IMR-90 (cell line): ENCODE data around the gene C19orf53. TPM values are rescaled to one million over a fixed set of nuclear protein-coding genes. Genes with fewer than 3 reads are reported as not detected.

Experiments
- ATAC-seq: fragments of 200-7000 bp; cut with Tn5 transposase; 2 replicates; pipeline ENCODE4 v1.9.1; 2020; ENCODE audit warnings: low read depth, mild to moderate bottlenecking, moderate library complexity
- BruUV-seq: library from RNA; stranded (reverse); fragments of 400-500 nt; replicated peaks from 2 replicates; lab custom pipeline; 2021; lab: Mats Ljungman, UMichigan
- CTCF ChIA-PET: fragments of 300-600 bp; formaldehyde crosslinking; extraction: SDS; loops from one replicate; lab custom pipeline; 2021; ENCODE audit warnings: antibody characterized with exemption; lab: Yijun Ruan, JAX
- POLR2A ChIA-PET: fragments of 300-600 bp; sonication (Branson Sonifier 250); formaldehyde crosslinking; loops from one replicate; lab custom pipeline; 2022; ENCODE audit warnings: antibody characterized with exemption; ENCODE audit not compliant: unreplicated experiment; lab: Charles Lee
- DNase-seq: peaks from one replicate; pipeline ENCODE4 v3.0.0; 2013
- H2AFZ ChIP-seq: replicated peaks from 2 replicates; pipeline ENCODE3; 2013; ENCODE audit warnings: low read length, mild to moderate bottlenecking; ENCODE audit not compliant: poor library complexity
- H2AK5ac ChIP-seq: 2 replicates; pipeline ENCODE4 v1.6.1; 2013; ENCODE audit warnings: low read depth, low read length, inconsistent platforms
- H2AK9ac ChIP-seq: replicated peaks from 2 replicates; pipeline ENCODE3; 2013; ENCODE audit warnings: mild to moderate bottlenecking, low read depth, low read length, moderate library complexity; ENCODE audit not compliant: poor library complexity
- H2BK120ac ChIP-seq: 2 replicates; pipeline ENCODE4 v1.6.1; 2013; ENCODE audit warnings: low read depth, low read length, inconsistent platforms
- H2BK15ac ChIP-seq: 3 replicates; pipeline ENCODE4 v1.6.1; 2013; ENCODE audit warnings: low read depth, low read length, inconsistent platforms
- H2BK20ac ChIP-seq: 2 replicates; pipeline ENCODE4 v1.6.1; 2013; ENCODE audit warnings: low read depth, mild to moderate bottlenecking, inconsistent platforms, low read length, moderate library complexity
- H2BK5ac ChIP-seq: 2 replicates; pipeline ENCODE4 v1.6.1; 2013; ENCODE audit warnings: mild to moderate bottlenecking, low read depth, low read length, inconsistent platforms; ENCODE audit not compliant: poor library complexity, severe bottlenecking
- H3K14ac ChIP-seq: replicated peaks from 2 replicates; pipeline ENCODE4 v1.6.1; 2013; ENCODE audit warnings: low read depth, low read length, inconsistent platforms
- H3K18ac ChIP-seq: 2 replicates; pipeline ENCODE4 v1.6.1; 2013; ENCODE audit warnings: low read depth, low read length, control low read depth
- H3K23ac ChIP-seq: 2 replicates; pipeline ENCODE4 v1.6.1; 2013; ENCODE audit warnings: low read depth, low read length, inconsistent platforms
- H3K27ac ChIP-seq: 2 replicates; pipeline ENCODE4 v1.5.1; 2013; ENCODE audit warnings: mild to moderate bottlenecking, control low read depth, low read length; ENCODE audit not compliant: insufficient read depth
- H3K27me3 ChIP-seq: 2 replicates; pipeline ENCODE4 v1.6.1; 2013; ENCODE audit warnings: low read length; ENCODE audit not compliant: control insufficient read depth, insufficient read depth
- H3K36me3 ChIP-seq: 2 replicates; pipeline ENCODE4 v1.6.1; 2013; ENCODE audit warnings: low read length, mixed read lengths; ENCODE audit not compliant: control insufficient read depth, insufficient read depth
- H3K4ac ChIP-seq: 2 replicates; pipeline ENCODE4 v1.6.1; 2013; ENCODE audit warnings: low read depth, low read length, inconsistent platforms
- H3K4me1 ChIP-seq: 2 replicates; pipeline ENCODE4 v1.6.1; 2013; ENCODE audit warnings: low read length, mixed read lengths; ENCODE audit not compliant: control insufficient read depth, insufficient read depth
- H3K4me2 ChIP-seq: 2 replicates; pipeline ENCODE4 v1.6.1; 2013; ENCODE audit warnings: low read depth, mild to moderate bottlenecking, control low read depth, low read length, moderate library complexity
- H3K4me3 ChIP-seq: 2 replicates; pipeline ENCODE4 v1.5.1; 2013; ENCODE audit warnings: low read depth, mild to moderate bottlenecking, control low read depth, low read length, moderate library complexity; ENCODE audit not compliant: insufficient read depth
- H3K56ac ChIP-seq: 2 replicates; pipeline ENCODE4 v1.6.1; 2013; ENCODE audit warnings: low read length, inconsistent platforms; ENCODE audit not compliant: insufficient read depth; ENCODE audit errors: extremely low read depth
- H3K79me1 ChIP-seq, 2 experiments: 2 replicates each; pipeline ENCODE4 v1.6.1; 2013; ENCODE audit warnings: low read length in 2 of 2, inconsistent platforms in 1 of 2, low read depth in 1 of 2
- H3K9ac ChIP-seq: 2 replicates; pipeline ENCODE4 v1.6.1; 2013; ENCODE audit warnings: low read depth, low read length, control low read depth
- H3K9me1 ChIP-seq: 2 replicates; pipeline ENCODE4 v1.6.1; 2013; ENCODE audit warnings: low read length, inconsistent platforms; ENCODE audit not compliant: insufficient read depth
- H3K9me3 ChIP-seq: 2 replicates; pipeline ENCODE4 v1.6.1; 2013; ENCODE audit warnings: low read length; ENCODE audit not compliant: control insufficient read depth, insufficient read depth
- H4K20me1 ChIP-seq: 2 replicates; pipeline ENCODE4 v1.6.1; 2013; ENCODE audit warnings: low read length, inconsistent platforms; ENCODE audit not compliant: insufficient read depth
- H4K5ac ChIP-seq: 2 replicates; pipeline ENCODE4 v1.6.1; 2013; ENCODE audit warnings: mild to moderate bottlenecking, low read depth, low read length, control low read depth
- H4K8ac ChIP-seq, 2 experiments: 2 replicates each; pipeline ENCODE4 v1.6.1; 2013; ENCODE audit warnings: low read depth in 2 of 2, low read length in 2 of 2, control low read depth in 1 of 2, inconsistent platforms in 1 of 2
- H4K91ac ChIP-seq: 2 replicates; pipeline ENCODE4 v1.6.1; 2013; ENCODE audit warnings: low read depth, low read length, inconsistent platforms; ENCODE audit not compliant: insufficient read depth
- BHLHE40 ChIP-seq: fragments of 150-350 bp; IDR thresholded peaks from 2 replicates; pipeline ENCODE4 v1.6.1; 2016; ENCODE audit warnings: mild to moderate bottlenecking, low read depth, low read length
- CEBPB ChIP-seq: IDR thresholded peaks from 2 replicates; pipeline ENCODE4 v1.6.1; 2012; ENCODE audit warnings: low read depth, low read length, improper control_type of control experiment
- CTCF ChIP-seq: conservative IDR thresholded peaks from 2 replicates; pipeline ENCODE4 v1.5.1; 2012; ENCODE audit warnings: mild to moderate bottlenecking, low read depth, low read length, improper control_type of control experiment
- ELK1 ChIP-seq: fragments of 150-350 bp; IDR thresholded peaks from 2 replicates; pipeline ENCODE4 v1.6.1; 2016; ENCODE audit warnings: low read depth, mild to moderate bottlenecking, low read length, moderate library complexity, borderline replicate concordance
- FOS ChIP-seq: fragments of 150-350 bp; IDR thresholded peaks from 2 replicates; pipeline ENCODE4 v1.6.1; 2016; ENCODE audit warnings: low read depth, low read length
- MAZ ChIP-seq: IDR thresholded peaks from 2 replicates; pipeline ENCODE4 v1.6.1; 2012; ENCODE audit warnings: low read depth, mild to moderate bottlenecking, low read length, improper control_type of control experiment, moderate library complexity, borderline replicate concordance
- POLR2A ChIP-seq: IDR thresholded peaks from 2 replicates; pipeline ENCODE4 v1.6.1; 2012; ENCODE audit warnings: mild to moderate bottlenecking, low read depth, low read length
- RFX5 ChIP-seq: IDR thresholded peaks from 2 replicates; pipeline ENCODE4 v1.8.0; 2012; ENCODE audit warnings: low read depth, mild to moderate bottlenecking, low read length, moderate library complexity
- SMC3 ChIP-seq: fragments of 150-350 bp; IDR thresholded peaks from 2 replicates; pipeline ENCODE4 v1.6.1; 2016; ENCODE audit warnings: low read depth, mild to moderate bottlenecking, antibody characterized with exemption, low read length, moderate library complexity
- USF2 ChIP-seq: fragments of 150-350 bp; IDR thresholded peaks from 2 replicates; pipeline ENCODE4 v1.6.1; 2017; ENCODE audit warnings: mild to moderate bottlenecking, antibody characterized with exemption, low read length, low read depth
- whole genome bisulfite sequencing, 2 experiments: methylation state at CpG; one replicate each; pipeline versions ENCODE4 v1.1.5 to v1.1.7; 2013; ENCODE audit warnings: missing lambda C conversion rate in 2 of 2; ENCODE audit not compliant: insufficient read length in 1 of 2; ENCODE audit errors: extremely low coverage in 2 of 2; 5-methylcytosine and 5-hydroxymethylcytosine counted together
- dilution Hi-C: fragments of 300-500 bp; cut with HindIII; formaldehyde crosslinking; loops from one replicate; pipeline ENCODE4 v1.14.3; 2018; ENCODE audit warnings: low sequenced_read_pairs; ENCODE audit not compliant: unreplicated experiment
- in situ Hi-C: fragments of 300-500 bp; cut with MboI; formaldehyde crosslinking; loops from 3 replicates; pipeline ENCODE4 v1.14.3; 2019; ENCODE audit warnings: low sequenced_read_pairs, inconsistent platforms, mixed read lengths
- intact Hi-C: fragments of 100-400 bp; cut with micrococcal nuclease; formaldehyde crosslinking; loops from 2 replicates; pipeline ENCODE4 v1.10.0; 2022
- polyA plus RNA-seq, 3 experiments: library from polyadenylated mRNA; depleted of rRNA; stranded (reverse); fragments of >200 nt; gene quantifications; 2 replicates each; pipeline ENCODE4 v1.2.3, GENCODE V29; 2012; ENCODE audit warnings: low replicate concordance in 1 of 3
- total RNA-seq: library from RNA; depleted of rRNA; stranded (reverse); fragments of >200 nt; gene quantifications from 2 replicates; pipeline ENCODE4 v1.2.3, GENCODE V29; 2012

C19orf53 gene
- total and polyA plus RNA-seq, 2 of the 4 experiments (the other 2 are of a cell fraction) = 61.3 to 290 TPM

GRCh38 chr19:13794757-13795589 lies 20.7 kb downstream of the C19orf53 start, which contains the start of gene ZSWIM4:
Gene ZSWIM4 (plus strand): TSS chr19:13795443. CDS start chr19:13795649, 206 bp downstream.
- Histone ChIP-seq H3K9ac (peak within 1 kb of the TSS; percentile 91), H2AFZ (peak within 1 kb of the TSS; percentile 87), H3K4ac (peak within 1 kb of the TSS; percentile 92), H2BK15ac (peak within 1 kb of the TSS; percentile 91; the same call in 2 of the 3 replicates), H3K27ac (peak within 1 kb of the TSS; percentile 95), H2AK9ac (peak within 1 kb of the TSS; percentile 99), H4K20me1 (peaks cover 4% of the 10 kb centered on the region; the same call in 1 of the 2 replicates), H3K4me2 (peak within 1 kb of the TSS; percentile 77), H3K4me1 (peaks cover 7% of the 10 kb centered on the region), H4K5ac (peak within 1 kb of the TSS; percentile 62), H3K36me3 (peaks cover 4% of the 10 kb centered on the region), H3K27me3 (no peaks in the 10 kb centered on the region), H4K8ac (peak within 1 kb of the TSS; percentile 80 to 85), H2BK120ac (peak within 1 kb of the TSS; percentile 92), H4K91ac (peak within 1 kb of the TSS; percentile 97), H2AK5ac (peak within 1 kb of the TSS; percentile 94), H2BK5ac (peak within 1 kb of the TSS; percentile 95), H2BK20ac (peak within 1 kb of the TSS; percentile 28; the same call in 1 of the 2 replicates), H3K14ac (peak within 1 kb of the TSS; percentile 87), H3K9me1 (peaks cover 9% of the 10 kb centered on the region), H3K56ac (peak within 1 kb of the TSS; percentile 93), H3K79me1 (peaks cover 10 to 43% of the 10 kb centered on the region in 2 experiments), H3K18ac (peak within 1 kb of the TSS; percentile 78), H3K23ac (peak within 1 kb of the TSS; percentile 90), H3K4me3 (peak within 1 kb of the TSS; percentile 86), H3K9me3 (no peaks in the 10 kb centered on the region)
- ChIA-PET POLR2A (interaction anchor here (0.5 to 1.2 kb wide), 5 partner anchors 41 to 150 kb away, joined by 4 to 8 read pairs (median 5); no protein-coding TSS in a partner anchor), CTCF (interaction anchor here (0.6 to 1.3 kb wide), 3 partner anchors 67 to 599 kb away, joined by 3 to 4 read pairs (median 3); no protein-coding TSS in a partner anchor)
- dilution Hi-C loops (no loop called here), intact Hi-C loops (loop anchor here (1.0 to 5.0 kb wide), 2 partner anchors 21 to 42 kb away; partner anchors contain the start of gene C19orf53), in situ Hi-C loops (no loop called here)
- WGBS, 2 experiments = 0% methylated on average over 29 of the region's 71 CpGs; no CpG with 5 or more reads in 1 of the 2 experiments
- DNase-seq (peak; percentile 99), ATAC-seq (peak; percentile 89)
- no TSS peak for BruUV-seq
- TF ChIP-seq BHLHE40 (0 out of 2 replicates have a peak, but pooled peaks have one; percentile 10), CTCF (no peak), CEBPB (no peak), MAZ (peak; percentile 32; the same call in 1 of the 2 replicates), USF2 (peak; percentile 79), ELK1 (no peak), FOS (peak; percentile 89), SMC3 (0 out of 2 replicates have a peak, but pooled peaks have one; percentile 1), POLR2A (peak; percentile 78), RFX5 (no peak)
